Bronchial epithelial cell (primary cell): ENCODE results near the gene IRAK3. TPM values are rescaled to one million over a fixed set of nuclear protein-coding genes. Genes with fewer than 3 reads are reported as not detected.
"Not testable (repeated sequence)": the region's sequence is repeated elsewhere in the genome, so short reads cannot be mapped to it uniquely, and the experiment has no call there.

ENCODE experiments used
- DNase-seq: peaks from one replicate; pipeline ENCODE4 v3.0.0-alpha.2; 2010; ENCODE audit warnings: low read depth
- FAIRE-seq: peaks from 2 replicates; lab custom pipeline; 2011; peaks lifted over from hg19 to GRCh38; lab: Jason Lieb, UNC
- H3K27me3 ChIP-seq: 2 replicates; pipeline ENCODE4 v1.5.1; 2011; ENCODE audit warnings: low read length; ENCODE audit not compliant: control insufficient read depth, insufficient read depth
- H3K36me3 ChIP-seq: 2 replicates; pipeline ENCODE4 v1.5.1; 2011; ENCODE audit warnings: low read length; ENCODE audit not compliant: control insufficient read depth, insufficient read depth
- H3K4me3 ChIP-seq: 2 replicates; pipeline ENCODE4 v1.5.1; 2011; ENCODE audit warnings: mild to moderate bottlenecking, low read depth, low read length, control low read depth
- CTCF ChIP-seq: IDR thresholded peaks from 2 replicates; pipeline ENCODE4 v1.5.1; 2011; ENCODE audit warnings: mild to moderate bottlenecking, moderate library complexity, low read length, control low read depth, inconsistent platforms; ENCODE audit not compliant: insufficient read depth, severe bottlenecking
- total RNA-seq: library from RNA; depleted of rRNA; stranded (reverse); fragments of >200 nt; gene quantifications from 2 replicates; pipeline ENCODE4 v1.2.1, GENCODE V29; 2014

The IRAK3 gene
- total RNA-seq, 1 donor from 2014 or later: 1.6 TPM

GRCh38 chr12:66234773-66235625 lies 46.0 kb downstream of the IRAK3 start:
- DNase-seq (peak; percentile 13), FAIRE-seq (peak; percentile 43)
- H3K36me3 ChIP-seq, H3K27me3 ChIP-seq: not testable (repeated sequence)
- TF ChIP-seq CTCF: peak; percentile 3
- H3K4me3 ChIP-seq: peak overlapping the region; percentile 38

GRCh38 chr12:66235626-66236281 lies 46.7 kb downstream of the IRAK3 start:
- FAIRE-seq (no peak), DNase-seq (peak; percentile 9)
- Histone ChIP-seq H3K4me3 (peak overlapping the region; percentile 38), H3K27me3 (no peaks in the 10 kb centered on the region), H3K36me3 (no peaks in the 10 kb centered on the region)
- no peak for TF ChIP-seq CTCF

- H3K36me3 ChIP-seq, H3K4me3 ChIP-seq, FAIRE-seq, DNase-seq, H3K27me3 ChIP-seq: not testable (repeated sequence)
Measured at GRCh38 chr12:66236282-66236675, 47.3 kb downstream of the IRAK3 start.

GRCh38 chr12:66236969-66237368 lies 48.0 kb downstream of the IRAK3 start:
- no peak overlapping the region for H3K4me3 ChIP-seq
- FAIRE-seq: no peak
- no peak for DNase-seq
- H3K27me3 ChIP-seq: no peaks in the 10 kb centered on the region
- no peak for TF ChIP-seq CTCF
- no peaks in the 10 kb centered on the region for H3K36me3 ChIP-seq

- no peak for DNase-seq
- H3K4me3 ChIP-seq: no peak overlapping the region
- H3K27me3 ChIP-seq: no peaks in the 10 kb centered on the region
- no peak for FAIRE-seq
- no peaks in the 10 kb centered on the region for H3K36me3 ChIP-seq
- TF ChIP-seq CTCF: no peak
Measured at GRCh38 chr12:66237505-66238175, 48.6 kb downstream of the IRAK3 start.

- DNase-seq (no peak), FAIRE-seq (no peak)
- Histone ChIP-seq H3K27me3 (no peaks in the 10 kb centered on the region), H3K4me3 (no peak overlapping the region), H3K36me3 (no peaks in the 10 kb centered on the region)
- no peak for TF ChIP-seq CTCF
Measured at GRCh38 chr12:66239295-66239694, 50.3 kb downstream of the IRAK3 start.
